Measurements from ENCODE around the gene RUVBL2.

RUVBL2 gene

DNA sequence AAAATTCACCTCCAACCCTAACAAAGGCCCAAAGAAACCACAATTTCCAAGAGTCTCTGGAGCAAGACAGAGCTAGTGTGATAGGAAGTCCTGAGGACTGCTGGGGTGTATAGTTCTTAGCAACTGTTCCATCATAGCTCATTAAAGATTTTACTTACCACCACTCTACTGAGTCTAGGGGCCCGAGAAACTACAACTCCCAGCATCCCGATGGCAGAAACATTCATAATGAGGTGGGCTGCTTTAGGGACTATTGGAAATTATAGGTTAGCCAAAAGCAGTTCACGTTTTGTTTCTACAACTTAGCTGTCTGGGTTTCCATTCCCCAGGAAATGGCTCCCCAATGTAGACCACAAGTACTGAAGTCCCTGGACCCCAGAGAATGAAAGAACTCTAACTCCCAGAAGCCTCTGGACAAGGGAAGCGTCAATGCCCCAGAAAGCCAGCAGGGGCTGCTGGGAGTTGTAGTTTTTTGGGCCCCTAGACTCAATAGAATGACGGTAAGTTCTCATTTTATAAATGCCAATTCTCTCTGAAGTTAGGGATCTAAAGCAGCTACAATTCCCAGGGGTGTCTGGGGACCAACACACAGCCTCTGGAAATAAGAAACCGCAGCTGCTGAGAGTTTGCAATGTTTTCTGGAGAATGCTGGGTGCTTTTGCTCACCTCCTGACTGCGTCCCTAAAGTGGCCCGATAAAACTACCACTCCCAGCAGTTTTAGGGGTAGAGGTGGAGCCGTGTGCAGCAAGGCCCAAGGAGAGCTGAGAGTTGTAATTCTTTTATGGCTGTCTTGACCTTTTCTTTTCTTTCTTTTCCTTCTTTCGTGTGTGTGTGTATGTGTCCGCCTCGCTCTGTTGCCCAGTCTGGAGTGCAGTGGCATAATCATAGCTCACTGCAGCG is 17.5 kb upstream of the RUVBL2 start:
- Histone ChIP-seq H3K9ac (ENCODE audit: low read length) (no peak overlapping the region), H3K27ac (ENCODE audit: low read depth, low read length) (no peak overlapping the region)

DNA sequence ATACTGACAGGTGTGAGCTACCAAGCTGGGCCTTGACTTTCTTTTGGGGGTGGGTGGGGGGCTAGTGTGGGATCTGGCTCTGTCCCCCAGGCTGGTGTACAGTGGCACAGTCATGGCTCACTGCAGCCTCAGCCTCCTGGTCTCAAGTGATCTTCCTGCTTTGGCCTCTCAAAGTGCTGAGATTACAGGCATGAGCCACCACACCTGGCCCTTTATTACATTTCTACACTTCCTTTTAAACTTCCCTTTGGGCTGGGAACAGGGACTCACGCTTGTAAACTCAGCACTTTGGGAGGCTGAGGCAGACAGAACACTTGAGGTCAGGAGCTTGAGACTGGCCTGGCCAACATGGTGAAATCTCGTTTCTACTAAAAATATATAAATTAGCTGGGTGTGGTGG is 16.6 kb upstream of the RUVBL2 start:
- Histone ChIP-seq H3K36me3 (ENCODE audit: control insufficient read depth, insufficient read depth, low read length) (peaks cover 47% of the 10 kb centered on the region), H3K9ac (ENCODE audit: low read length) (no peak overlapping the region), H3K4me1 (ENCODE audit: control insufficient read depth, insufficient read depth, low read length) (no peaks in the 10 kb centered on the region), H3K27me3 (ENCODE audit: control insufficient read depth, insufficient read depth, low read length) (no peaks in the 10 kb centered on the region), H3K27ac (ENCODE audit: low read depth, low read length) (no peak overlapping the region), H3K9me3 (ENCODE audit: control insufficient read depth, insufficient read depth, low read depth, low read length) (no peaks in the 10 kb centered on the region), H3K4me3 (ENCODE audit: low read depth, low read length) (no peak overlapping the region)

More for the DNA sequence above, 17.5 kb upstream of the RUVBL2 start:
- Histone ChIP-seq H3K36me3 (ENCODE audit: control insufficient read depth, insufficient read depth, low read length) (peaks cover 40% of the 10 kb centered on the region), H3K27me3 (ENCODE audit: control insufficient read depth, insufficient read depth, low read length) (no peaks in the 10 kb centered on the region), H3K9me3 (ENCODE audit: control insufficient read depth, insufficient read depth, low read depth, low read length) (no peaks in the 10 kb centered on the region), H3K4me3 (ENCODE audit: low read depth, low read length) (no peak overlapping the region), H3K4me1 (ENCODE audit: control insufficient read depth, insufficient read depth, low read length) (no peaks in the 10 kb centered on the region)

- Histone ChIP-seq H3K36me3 (ENCODE audit: control insufficient read depth, insufficient read depth, low read length) (peaks cover 57% of the 10 kb centered on the region), H3K9me3 (ENCODE audit: control insufficient read depth, insufficient read depth, low read depth, low read length) (no peaks in the 10 kb centered on the region), H3K27ac (ENCODE audit: low read depth, low read length) (no peak overlapping the region)
Observed at GRCh38 chr19:48982280-48982679, 11.4 kb upstream of the RUVBL2 start.

GRCh38 chr19:48985711-48986110 is 8.0 kb upstream of the RUVBL2 start:
- H3K4me1 ChIP-seq (ENCODE audit: control insufficient read depth, insufficient read depth, low read length), result peaks cover 4% of the 10 kb centered on the region; the same call in 1 of the 2 replicates
- H3K27me3 ChIP-seq (ENCODE audit: control insufficient read depth, insufficient read depth, low read length), result no peaks in the 10 kb centered on the region
- no peaks in the 10 kb centered on the region for H3K9me3 ChIP-seq (ENCODE audit: control insufficient read depth, insufficient read depth, low read depth, low read length)
- H3K4me3 ChIP-seq (ENCODE audit: low read depth, low read length), result no peak overlapping the region
- H3K9ac ChIP-seq (ENCODE audit: low read length), result no peak overlapping the region
- H3K27ac ChIP-seq (ENCODE audit: low read depth, low read length), result no peak overlapping the region
- H3K36me3 ChIP-seq (ENCODE audit: control insufficient read depth, insufficient read depth, low read length), result peaks cover 63% of the 10 kb centered on the region

More at GRCh38 chr19:48982280-48982679, 11.4 kb upstream of the RUVBL2 start:
- no peak overlapping the region for H3K4me3 ChIP-seq (ENCODE audit: low read depth, low read length)
- no peaks in the 10 kb centered on the region for H3K27me3 ChIP-seq (ENCODE audit: control insufficient read depth, insufficient read depth, low read length)
- H3K9ac ChIP-seq (ENCODE audit: low read length), result no peak overlapping the region
- H3K4me1 ChIP-seq (ENCODE audit: control insufficient read depth, insufficient read depth, low read length), result no peaks in the 10 kb centered on the region

DNA sequence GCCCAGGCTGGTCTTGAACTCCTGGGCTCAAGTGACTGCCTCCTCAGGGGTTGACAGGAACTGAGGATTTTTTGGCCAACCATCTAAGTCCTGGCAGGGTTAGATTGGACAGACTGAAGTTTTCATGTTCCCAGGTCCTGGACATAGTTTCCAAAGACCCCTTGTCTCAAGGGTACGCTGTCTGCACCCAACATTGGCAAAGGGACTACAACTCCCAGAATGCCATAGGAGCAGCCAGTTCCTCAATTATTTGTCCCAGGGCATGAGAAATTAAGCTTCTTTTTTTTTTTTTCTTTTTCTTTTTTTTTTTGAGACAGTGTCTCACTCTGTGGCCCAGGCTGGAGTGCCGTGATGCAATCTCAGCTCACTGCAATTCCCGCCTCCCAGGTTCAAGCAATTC is 7.5 kb upstream of the RUVBL2 start:
- H3K9ac ChIP-seq (ENCODE audit: low read length), result no peak overlapping the region
- no peaks in the 10 kb centered on the region for H3K27me3 ChIP-seq (ENCODE audit: control insufficient read depth, insufficient read depth, low read length)
- H3K36me3 ChIP-seq (ENCODE audit: control insufficient read depth, insufficient read depth, low read length), result peaks cover 66% of the 10 kb centered on the region
- H3K27ac ChIP-seq (ENCODE audit: low read depth, low read length), result no peak overlapping the region
- peaks cover 7% of the 10 kb centered on the region; the same call in 1 of the 2 replicates for H3K4me1 ChIP-seq (ENCODE audit: control insufficient read depth, insufficient read depth, low read length)
- H3K4me3 ChIP-seq (ENCODE audit: low read depth, low read length), result no peak overlapping the region
- no peaks in the 10 kb centered on the region for H3K9me3 ChIP-seq (ENCODE audit: control insufficient read depth, insufficient read depth, low read depth, low read length)

DNA sequence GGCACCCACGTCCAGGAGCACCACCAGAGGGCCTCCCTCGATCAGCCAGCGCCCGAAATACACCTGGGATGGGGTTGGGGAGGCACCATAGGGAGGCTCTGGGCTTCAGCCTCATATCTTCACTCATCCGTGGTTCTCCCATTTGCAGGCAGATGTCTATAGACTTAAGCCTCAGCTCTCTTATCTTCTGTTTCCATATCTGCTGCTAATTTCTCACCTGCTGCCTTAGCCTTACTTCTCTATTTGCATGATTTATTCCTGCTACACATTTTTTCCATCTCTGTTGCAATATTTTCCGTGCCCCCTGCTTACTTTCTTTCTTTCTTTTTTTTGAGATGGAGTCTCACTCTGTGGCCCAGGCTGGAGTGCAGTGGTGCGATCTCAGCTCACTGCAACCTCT is 6.4 kb upstream of the RUVBL2 start:
- Histone ChIP-seq H3K4me1 (ENCODE audit: control insufficient read depth, insufficient read depth, low read length) (peaks cover 14% of the 10 kb centered on the region; the same call in 1 of the 2 replicates), H3K27ac (ENCODE audit: low read depth, low read length) (no peak overlapping the region), H3K27me3 (ENCODE audit: control insufficient read depth, insufficient read depth, low read length) (no peaks in the 10 kb centered on the region), H3K9me3 (ENCODE audit: control insufficient read depth, insufficient read depth, low read depth, low read length) (no peaks in the 10 kb centered on the region), H3K4me3 (ENCODE audit: low read depth, low read length) (no peak overlapping the region), H3K9ac (ENCODE audit: low read length) (no peak overlapping the region), H3K36me3 (ENCODE audit: control insufficient read depth, insufficient read depth, low read length) (peaks cover 56% of the 10 kb centered on the region)

DNA sequence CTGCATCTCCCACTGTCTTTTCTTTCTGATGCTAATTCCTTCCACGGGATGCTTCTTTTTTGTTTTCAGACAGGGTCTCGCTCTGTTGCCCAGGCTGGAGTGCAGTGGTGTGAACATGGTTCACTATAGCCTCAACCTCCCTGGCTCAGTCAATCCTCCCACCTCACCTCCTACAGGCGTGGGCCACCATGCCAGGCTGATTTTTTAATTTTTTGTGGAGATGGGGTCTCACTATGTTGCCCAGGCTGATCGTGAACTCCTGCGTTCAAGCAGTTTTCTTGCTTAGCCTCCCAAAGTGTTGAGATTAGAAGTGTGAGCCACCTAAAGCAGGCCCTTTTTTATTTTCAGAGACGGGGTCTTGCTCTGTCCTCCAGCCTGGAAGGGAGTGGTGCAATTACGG is 5.4 kb upstream of the RUVBL2 start:
- Histone ChIP-seq H3K36me3 (ENCODE audit: control insufficient read depth, insufficient read depth, low read length) (peaks cover 47% of the 10 kb centered on the region), H3K9ac (ENCODE audit: low read length) (no peak overlapping the region), H3K27me3 (ENCODE audit: control insufficient read depth, insufficient read depth, low read length) (no peaks in the 10 kb centered on the region), H3K4me3 (ENCODE audit: low read depth, low read length) (no peak overlapping the region), H3K4me1 (ENCODE audit: control insufficient read depth, insufficient read depth, low read length) (peaks cover 14% of the 10 kb centered on the region; the same call in 1 of the 2 replicates), H3K9me3 (ENCODE audit: control insufficient read depth, insufficient read depth, low read depth, low read length) (no peaks in the 10 kb centered on the region), H3K27ac (ENCODE audit: low read depth, low read length) (no peak overlapping the region)

DNA sequence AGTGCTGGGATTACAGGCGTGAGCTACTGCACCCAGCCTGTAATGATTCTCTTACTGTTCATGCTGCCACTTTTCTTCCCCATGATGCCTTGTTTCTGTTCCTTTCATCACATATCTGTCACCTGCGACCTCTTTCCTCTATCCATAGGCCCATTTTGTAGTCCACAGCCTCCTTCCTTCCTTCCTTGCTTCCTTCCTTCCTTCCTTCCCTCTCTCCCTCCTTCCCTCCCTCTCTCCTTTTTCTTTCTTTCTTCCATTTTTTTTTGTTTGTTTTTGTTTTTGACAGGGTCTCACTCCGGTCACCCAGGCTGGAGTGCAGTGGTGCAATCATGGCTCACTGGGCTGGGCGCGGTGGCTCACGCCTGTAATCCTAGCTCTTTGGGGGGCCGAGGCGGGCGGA is 4.8 kb upstream of the RUVBL2 start:
- no peaks in the 10 kb centered on the region for H3K9me3 ChIP-seq (ENCODE audit: control insufficient read depth, insufficient read depth, low read depth, low read length)
- peaks cover 14% of the 10 kb centered on the region; the same call in 1 of the 2 replicates for H3K4me1 ChIP-seq (ENCODE audit: control insufficient read depth, insufficient read depth, low read length)
- peaks cover 47% of the 10 kb centered on the region for H3K36me3 ChIP-seq (ENCODE audit: control insufficient read depth, insufficient read depth, low read length)
- no peak overlapping the region for H3K9ac ChIP-seq (ENCODE audit: low read length)
- H3K4me3 ChIP-seq (ENCODE audit: low read depth, low read length), result no peak overlapping the region
- H3K27me3 ChIP-seq (ENCODE audit: control insufficient read depth, insufficient read depth, low read length), result no peaks in the 10 kb centered on the region
- H3K27ac ChIP-seq (ENCODE audit: low read depth, low read length), result no peak overlapping the region

GRCh38 chr19:48989701-48990291 is 3.9 kb upstream of the RUVBL2 start:
- H3K9me3 ChIP-seq (ENCODE audit: control insufficient read depth, insufficient read depth, low read depth, low read length), result no peaks in the 10 kb centered on the region
- H3K4me3 ChIP-seq (ENCODE audit: low read depth, low read length), result no peak overlapping the region
- H3K27ac ChIP-seq (ENCODE audit: low read depth, low read length), result no peak overlapping the region
- no peak overlapping the region for H3K9ac ChIP-seq (ENCODE audit: low read length)
- peaks cover 16% of the 10 kb centered on the region; the same call in 1 of the 2 replicates for H3K4me1 ChIP-seq (ENCODE audit: control insufficient read depth, insufficient read depth, low read length)
- peaks cover 47% of the 10 kb centered on the region for H3K36me3 ChIP-seq (ENCODE audit: control insufficient read depth, insufficient read depth, low read length)
- no peaks in the 10 kb centered on the region for H3K27me3 ChIP-seq (ENCODE audit: control insufficient read depth, insufficient read depth, low read length)

DNA sequence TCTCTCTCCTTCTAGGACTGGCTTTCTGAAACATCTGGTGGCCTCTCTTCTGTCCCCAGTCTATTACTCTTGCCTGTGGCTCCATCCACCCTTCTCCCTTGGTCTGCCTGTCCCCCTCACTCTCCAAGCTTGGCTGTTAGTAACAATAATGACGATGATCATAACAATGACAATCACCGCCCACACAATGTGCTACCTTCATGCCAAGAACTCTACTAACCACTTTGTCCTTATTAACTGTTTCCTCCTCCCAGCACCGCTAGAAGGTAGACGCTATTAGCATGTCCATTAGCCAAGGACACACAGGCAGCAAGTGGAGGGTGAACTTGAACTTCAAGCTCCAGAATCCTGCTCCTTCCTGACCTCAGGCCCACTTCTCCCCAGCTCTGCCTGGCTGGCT is 3.3 kb upstream of the RUVBL2 start:
- H3K4me1 ChIP-seq (ENCODE audit: control insufficient read depth, insufficient read depth, low read length), result peaks cover 16% of the 10 kb centered on the region; the same call in 1 of the 2 replicates
- H3K27me3 ChIP-seq (ENCODE audit: control insufficient read depth, insufficient read depth, low read length), result no peaks in the 10 kb centered on the region
- H3K4me3 ChIP-seq (ENCODE audit: low read depth, low read length), result no peak overlapping the region
- H3K9me3 ChIP-seq (ENCODE audit: control insufficient read depth, insufficient read depth, low read depth, low read length), result no peaks in the 10 kb centered on the region
- peaks cover 41% of the 10 kb centered on the region for H3K36me3 ChIP-seq (ENCODE audit: control insufficient read depth, insufficient read depth, low read length)
- no peak overlapping the region for H3K9ac ChIP-seq (ENCODE audit: low read length)
- no peak overlapping the region for H3K27ac ChIP-seq (ENCODE audit: low read depth, low read length)

DNA sequence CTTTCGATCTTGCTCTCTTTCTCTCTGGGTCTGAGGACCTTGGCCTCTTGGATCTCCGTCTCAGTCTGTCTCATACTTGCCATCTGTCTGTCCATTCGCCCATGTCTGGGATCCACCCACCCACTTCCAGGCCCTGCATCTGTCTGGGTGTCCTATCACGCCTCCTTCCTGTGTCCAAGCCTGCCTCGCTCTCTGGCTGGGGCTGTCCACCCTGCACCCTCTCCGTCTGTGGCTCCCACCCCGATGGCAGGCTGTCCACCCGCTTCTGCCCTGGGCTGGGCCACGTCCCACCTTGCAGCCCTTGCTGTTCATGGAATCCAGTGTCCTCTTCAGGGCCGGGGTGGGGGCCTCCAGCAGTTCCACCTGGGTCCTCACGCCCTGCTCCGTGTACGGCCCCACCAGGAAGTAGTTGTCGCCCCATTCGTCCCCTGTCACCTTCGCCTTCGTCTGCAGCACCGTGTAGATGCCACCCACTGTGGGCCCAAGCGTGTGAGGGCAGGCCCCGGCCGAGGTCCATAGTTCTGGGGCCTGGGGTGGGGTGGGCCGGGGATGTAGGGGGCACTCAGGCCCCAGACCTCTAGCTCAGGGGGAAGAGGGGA is 2.6 kb upstream of the RUVBL2 start:
- H3K27me3 ChIP-seq (ENCODE audit: control insufficient read depth, insufficient read depth, low read length), result no peaks in the 10 kb centered on the region
- H3K27ac ChIP-seq (ENCODE audit: low read depth, low read length), result no peak overlapping the region
- H3K36me3 ChIP-seq (ENCODE audit: control insufficient read depth, insufficient read depth, low read length), result peaks cover 33% of the 10 kb centered on the region
- peaks cover 16% of the 10 kb centered on the region; the same call in 1 of the 2 replicates for H3K4me1 ChIP-seq (ENCODE audit: control insufficient read depth, insufficient read depth, low read length)
- H3K4me3 ChIP-seq (ENCODE audit: low read depth, low read length), result no peak overlapping the region
- no peaks in the 10 kb centered on the region for H3K9me3 ChIP-seq (ENCODE audit: control insufficient read depth, insufficient read depth, low read depth, low read length)
- no peak overlapping the region for H3K9ac ChIP-seq (ENCODE audit: low read length)

All from HUES6 (cell line).